Measurements from ENCODE around the gene CCNYL1. TPM values are rescaled to one million over a fixed set of nuclear protein-coding genes. Genes with fewer than 3 reads are reported as not detected.

Gene CCNYL1
- polyA plus RNA-seq, 1 of the 3 experiments (the other 2 are of a cell fraction): 8.7 TPM

DNA sequence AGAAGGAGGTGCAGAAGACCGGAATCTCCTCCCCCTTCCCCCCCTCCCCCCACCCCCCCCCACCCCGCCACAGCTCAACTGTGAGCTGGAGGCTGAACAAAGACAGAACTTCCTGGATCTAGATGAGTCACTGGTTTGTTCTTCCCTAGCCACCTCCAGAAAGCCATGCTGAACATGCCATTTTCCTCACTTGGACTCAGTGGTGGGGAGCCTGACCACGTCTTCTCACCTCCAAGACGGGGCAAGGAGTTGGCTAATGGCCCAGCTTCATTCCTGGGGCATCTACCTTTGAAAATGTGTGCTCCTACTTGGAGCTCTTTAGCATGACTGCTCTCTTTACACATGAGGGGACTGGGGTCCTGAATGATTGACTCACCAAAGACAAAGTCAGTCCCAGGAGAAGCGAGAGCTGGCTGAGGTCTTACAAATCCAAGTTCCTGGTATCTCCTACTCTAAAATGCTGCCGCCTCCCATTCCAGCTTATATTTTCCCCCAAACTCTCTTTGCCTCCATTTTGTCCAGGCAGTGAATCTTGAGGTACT, 80.9 kb downstream of the CCNYL1 start (continued):
- no peak for TF ChIP-seq PBX3 (IDR thresholded peaks at IDR 0.05)
- peak; percentile 31; the same call in 1 of the 2 replicates for TF ChIP-seq NFIC (IDR thresholded peaks at IDR 0.05; ENCODE audit: borderline replicate concordance)
- no peak for TF ChIP-seq IRF3 (IDR thresholded peaks at IDR 0.05; ENCODE audit: low read depth, low read length)

GRCh38 chr2:207796585-207797350, 85.3 kb downstream of the CCNYL1 start:
- Histone ChIP-seq H3K27me3 (ENCODE audit: insufficient read depth) (no peaks in the 10 kb centered on the region), H3F3A (replicated peaks; ENCODE audit: insufficient read depth) (peaks cover 3% of the 10 kb centered on the region), H3K4me1 (ENCODE audit: control insufficient read depth in 1 of 2, insufficient read depth in 2 of 2, low read depth in 1 of 2, low read length in 1 of 2) (peaks cover 9 to 10% of the 10 kb centered on the region in 2 experiments; a peak in 2 of 4 replicates), H4K20me1 (ENCODE audit: insufficient read depth) (no peaks in the 10 kb centered on the region), H3K4me3 (ENCODE audit: low read depth in 2 of 2, low read length in 1 of 2) (no peak overlapping the region), H3K27ac (ENCODE audit: low read depth in 2 of 2, low read length in 1 of 2) (no peak overlapping the region), H3K9me3 (no peaks in the 10 kb centered on the region), H3K79me2 (ENCODE audit: insufficient read depth) (no peaks in the 10 kb centered on the region), H3K9ac (no peak overlapping the region), H3K9me2 (no peaks in the 10 kb centered on the region), H2AFZ (ENCODE audit: low read depth) (0 out of 2 replicates have a peak overlapping the region, but pooled peaks have one; percentile 35), H3K4me2 (no peak overlapping the region), H3K36me3 (replicated peaks in 1 of 2; ENCODE audit: control insufficient read depth in 1 of 2, insufficient read depth in 2 of 2, low read length in 1 of 2) (no peaks in the 10 kb centered on the region)
- ChIA-PET POLR2A (no interaction called here), CTCF (no interaction called here)
- no peak for TF ChIP-seq RCOR1 (IDR thresholded peaks at IDR 0.05; ENCODE audit: low read length)
- no peak for TF ChIP-seq EP300 (IDR thresholded peaks at IDR 0.05; ENCODE audit: borderline replicate concordance in 1 of 2, low read depth in 1 of 2, low read length in 1 of 2)
- TF ChIP-seq NFIC (IDR thresholded peaks at IDR 0.05; ENCODE audit: borderline replicate concordance): peak; percentile 40; the same call in 1 of the 2 replicates
- no peak for DNase-seq
- 78% methylated on average over 7 of the region's 8 CpGs for WGBS (ENCODE audit: low lambda C conversion rate)

DNA sequence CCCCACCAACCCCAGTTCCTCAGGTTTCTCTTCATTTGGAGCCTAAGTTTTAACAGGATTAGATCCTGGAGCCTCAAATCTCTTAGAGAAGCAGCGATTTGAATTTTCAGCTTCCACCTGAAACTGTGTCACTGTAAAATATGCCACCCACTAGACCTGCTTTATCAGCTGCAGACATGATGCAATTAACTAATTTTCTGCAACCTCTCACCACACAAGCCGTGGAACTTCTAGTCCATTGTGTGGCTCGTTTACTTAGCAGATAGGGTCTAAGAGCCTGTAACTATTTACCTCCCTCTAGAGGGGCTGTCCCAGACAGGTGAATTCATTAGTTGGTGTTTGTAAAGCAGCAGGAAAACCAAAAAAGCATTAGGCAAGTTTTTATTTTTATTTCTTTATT, 89.8 kb downstream of the CCNYL1 start:
- CTCF ChIA-PET: no interaction called here
- no peak for TF ChIP-seq FOXM1 (IDR thresholded peaks at IDR 0.05; ENCODE audit: low read depth)
- no peak for TF ChIP-seq TEAD4 (IDR thresholded peaks at IDR 0.05; ENCODE audit: borderline replicate concordance, insufficient read depth)
- no peak for TF ChIP-seq NRF1 (IDR thresholded peaks at IDR 0.05; ENCODE audit: low read depth, low read length)
- TF ChIP-seq EP300 (IDR thresholded peaks at IDR 0.05; ENCODE audit: borderline replicate concordance in 1 of 2, low read depth in 1 of 2, low read length in 1 of 2): no peak
- TF ChIP-seq RFX5 (IDR thresholded peaks at IDR 0.05; ENCODE audit: low read length): no peak
- no peak for TF ChIP-seq RXRA (IDR thresholded peaks at IDR 0.05; ENCODE audit: borderline replicate concordance, low read depth)
- TF ChIP-seq, protein P1, sequence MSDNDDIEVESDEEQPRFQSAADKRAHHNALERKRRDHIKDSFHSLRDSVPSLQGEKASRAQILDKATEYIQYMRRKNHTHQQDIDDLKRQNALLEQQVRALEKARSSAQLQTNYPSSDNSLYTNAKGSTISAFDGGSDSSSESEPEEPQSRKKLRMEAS (IDR thresholded peaks at IDR 0.05; ENCODE audit: low read depth): no peak
- TF ChIP-seq PBX3 (IDR thresholded peaks at IDR 0.05): no peak
- TF ChIP-seq, protein P2, sequence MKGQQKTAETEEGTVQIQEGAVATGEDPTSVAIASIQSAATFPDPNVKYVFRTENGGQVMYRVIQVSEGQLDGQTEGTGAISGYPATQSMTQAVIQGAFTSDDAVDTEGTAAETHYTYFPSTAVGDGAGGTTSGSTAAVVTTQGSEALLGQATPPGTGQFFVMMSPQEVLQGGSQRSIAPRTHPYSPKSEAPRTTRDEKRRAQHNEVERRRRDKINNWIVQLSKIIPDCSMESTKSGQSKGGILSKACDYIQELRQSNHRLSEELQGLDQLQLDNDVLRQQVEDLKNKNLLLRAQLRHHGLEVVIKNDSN (IDR thresholded peaks at IDR 0.05; ENCODE audit: borderline replicate concordance, low read depth): no peak
- TF ChIP-seq GABPA (IDR thresholded peaks at IDR 0.05; ENCODE audit: low read depth): no peak
- no peak for TF ChIP-seq ZBTB33 (IDR thresholded peaks at IDR 0.05; ENCODE audit: borderline replicate concordance, low read depth)
- TF ChIP-seq CHD2 (IDR thresholded peaks at IDR 0.05; ENCODE audit: low read length, partially characterized antibody): no peak
- no peak for TF ChIP-seq RCOR1 (IDR thresholded peaks at IDR 0.05; ENCODE audit: low read length)
- no peak for TF ChIP-seq ELF1 (IDR thresholded peaks at IDR 0.05)
- TF ChIP-seq TCF12 (IDR thresholded peaks at IDR 0.05): no peak

More for the DNA sequence above, 89.8 kb downstream of the CCNYL1 start:
- Histone ChIP-seq H3K4me3 (ENCODE audit: low read depth in 2 of 2, low read length in 1 of 2) (no peak overlapping the region), H4K20me1 (ENCODE audit: insufficient read depth) (no peaks in the 10 kb centered on the region), H3K9me3 (no peaks in the 10 kb centered on the region), H3K27ac (ENCODE audit: low read depth in 2 of 2, low read length in 1 of 2) (no peak overlapping the region; a peak in 1 of 4 replicates), H3K36me3 (replicated peaks in 1 of 2; ENCODE audit: control insufficient read depth in 1 of 2, insufficient read depth in 2 of 2, low read length in 1 of 2) (no peaks in the 10 kb centered on the region), H3K27me3 (ENCODE audit: insufficient read depth) (no peaks in the 10 kb centered on the region), H3K4me2 (no peak overlapping the region), H3K79me2 (ENCODE audit: insufficient read depth) (no peaks in the 10 kb centered on the region), H3K4me1 (ENCODE audit: control insufficient read depth in 1 of 2, insufficient read depth in 2 of 2, low read depth in 1 of 2, low read length in 1 of 2) (peaks cover 9 to 10% of the 10 kb centered on the region in 2 experiments; a peak in 2 of 4 replicates), H3K9me2 (no peaks in the 10 kb centered on the region), H3F3A (replicated peaks; ENCODE audit: insufficient read depth) (peaks cover 7% of the 10 kb centered on the region), H2AFZ (ENCODE audit: low read depth) (no peak overlapping the region), H3K9ac (no peak overlapping the region)
- POLR2A ChIA-PET: interaction anchor here (0.8 kb wide), 1 partner anchor 18 kb away, joined by 3 read pairs; no protein-coding TSS in a partner anchor
- no peak for DNase-seq
- 40% methylated on average over 3 of the region's 3 CpGs for WGBS (ENCODE audit: low lambda C conversion rate)

All from SK-N-SH (cell line).